RWPE2 (cell line): ENCODE data around the gene JCAD.
"Not testable (repeated sequence)": the region's sequence is repeated elsewhere in the genome, so short reads cannot be mapped to it uniquely, and the experiment has no call there.

Source experiments
- ATAC-seq: fragments of 200-7000 bp; cut with Tn5 transposase; 3 replicates; pipeline ENCODE4 v1.9.1; 2021; ENCODE audit warnings: low read depth
- DNase-seq: peaks from one replicate; pipeline ENCODE4 v3.0.0-alpha.2; 2020; ENCODE audit warnings: low spot score
- H3K27ac ChIP-seq: fragments of 450-650 bp; 2 replicates; pipeline ENCODE4 v1.5.1; 2017; ENCODE audit warnings: mild to moderate bottlenecking; ENCODE audit not compliant: poor library complexity, severe bottlenecking
- H3K27me3 ChIP-seq: fragments of 250-450 bp; sonication (Bioruptor Pico); 2 replicates; pipeline ENCODE4 v1.5.1; 2021; ENCODE audit warnings: mild to moderate bottlenecking, moderate library complexity; ENCODE audit not compliant: insufficient read depth, poor library complexity, severe bottlenecking
- H3K36me3 ChIP-seq: fragments of 250-450 bp; sonication (Bioruptor Pico); 2 replicates; pipeline ENCODE4 v1.5.1; 2020; ENCODE audit warnings: low read depth, mild to moderate bottlenecking, moderate library complexity
- H3K4me1 ChIP-seq: fragments of 250-450 bp; sonication (Bioruptor Pico); 2 replicates; pipeline ENCODE4 v1.5.1; 2021; ENCODE audit warnings: mild to moderate bottlenecking, moderate library complexity; ENCODE audit not compliant: insufficient read depth, poor library complexity, severe bottlenecking
- H3K4me3 ChIP-seq: fragments of 250-450 bp; sonication (Bioruptor Pico); 2 replicates; pipeline ENCODE4 v1.5.1; 2021; ENCODE audit warnings: mild to moderate bottlenecking, moderate library complexity; ENCODE audit not compliant: severe bottlenecking
- H3K9me3 ChIP-seq: fragments of 250-450 bp; sonication (Bioruptor Pico); 2 replicates; pipeline ENCODE4 v1.5.1; 2021; ENCODE audit warnings: mild to moderate bottlenecking, moderate library complexity; ENCODE audit not compliant: severe bottlenecking
- CTCF ChIP-seq: fragments of 450-650 bp; IDR thresholded peaks from one replicate; pipeline ENCODE4 v1.5.1; 2017; ENCODE audit warnings: mild to moderate bottlenecking, moderate library complexity; ENCODE audit not compliant: poor library complexity, severe bottlenecking

The JCAD gene

DNA sequence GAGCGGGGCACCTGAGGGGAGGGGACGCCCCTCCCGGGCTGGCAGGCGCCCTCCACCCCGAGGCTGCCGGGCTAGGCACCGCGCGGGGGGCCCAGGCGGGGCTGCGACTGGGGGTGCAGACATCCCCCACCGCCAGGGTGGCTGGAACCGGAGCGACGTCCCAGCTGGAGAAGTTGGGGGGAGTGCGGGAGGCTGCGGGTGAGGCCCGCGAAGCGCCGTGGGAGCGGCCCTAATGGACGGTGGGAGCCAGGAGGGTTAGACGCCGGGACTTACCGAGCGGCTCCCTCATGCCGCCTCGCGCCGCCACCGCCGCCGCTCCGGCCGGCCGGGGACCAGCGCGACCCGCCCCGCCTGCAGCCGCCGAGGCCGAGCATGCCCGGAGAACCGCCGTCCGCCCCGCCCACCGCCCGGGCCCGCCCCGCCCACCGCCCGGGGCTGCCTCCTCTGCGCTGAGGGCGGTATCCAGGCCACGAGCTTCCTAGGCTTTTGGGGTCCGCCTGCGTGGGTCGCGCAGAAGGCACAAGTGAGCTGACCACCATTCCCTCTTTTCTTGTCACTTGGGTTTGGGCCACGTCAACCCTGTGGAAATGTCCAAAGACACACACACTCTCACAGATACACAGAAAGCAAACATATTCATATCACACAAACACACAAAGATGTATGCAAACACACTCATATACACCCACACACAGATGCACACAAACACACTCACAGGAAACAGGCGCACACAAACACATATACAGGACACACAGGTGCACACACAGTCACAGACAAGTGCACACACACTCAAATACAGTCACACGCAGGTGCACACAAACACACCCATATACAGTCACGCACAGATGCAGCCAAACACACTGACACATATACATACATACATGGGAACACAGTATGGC is at the start of gene JCAD:
TSS of gene JCAD (minus strand) at position 378 of the 899 bp plus-strand sequence. CDS start 11,774 bp downstream, outside the sequence.
- peak within 1 kb of the TSS; percentile 69 for H3K4me3 ChIP-seq

GRCh38 chr10:30106987-30107386 is 47.6 kb upstream of the JCAD start:
- DNase-seq (no peak), ATAC-seq (no peak)
- no peak for TF ChIP-seq CTCF
- no peaks in the 10 kb centered on the region for H3K36me3 ChIP-seq
- H3K27me3 ChIP-seq, result no peaks in the 10 kb centered on the region
- no peaks in the 10 kb centered on the region for H3K9me3 ChIP-seq
- no peak overlapping the region for H3K27ac ChIP-seq
- H3K4me1 ChIP-seq, result no peaks in the 10 kb centered on the region
- H3K4me3 ChIP-seq, result no peak overlapping the region

More for the DNA sequence above, at the start of gene JCAD:
- Histone ChIP-seq H3K36me3 (no peaks in the 10 kb centered on the region), H3K27ac (no peak within 1 kb of the TSS), H3K9me3 (no peaks in the 10 kb centered on the region), H3K4me1 (peaks cover 5% of the 10 kb centered on the region), H3K27me3 (no peaks in the 10 kb centered on the region)
- TF ChIP-seq CTCF, result no peak
- DNase-seq (no peak), ATAC-seq (peak; percentile 84)

- Histone ChIP-seq H3K4me1 (peaks cover 14% of the 10 kb centered on the region), H3K36me3 (no peaks in the 10 kb centered on the region), H3K9me3 (no peaks in the 10 kb centered on the region), H3K4me3 (no peak overlapping the region), H3K27me3 (no peaks in the 10 kb centered on the region), H3K27ac (no peak overlapping the region)
- DNase-seq, result no peak
- ATAC-seq, result no peak
- TF ChIP-seq CTCF, result no peak
Measured at GRCh38 chr10:30103595-30104320, 44.4 kb upstream of the JCAD start.

DNA sequence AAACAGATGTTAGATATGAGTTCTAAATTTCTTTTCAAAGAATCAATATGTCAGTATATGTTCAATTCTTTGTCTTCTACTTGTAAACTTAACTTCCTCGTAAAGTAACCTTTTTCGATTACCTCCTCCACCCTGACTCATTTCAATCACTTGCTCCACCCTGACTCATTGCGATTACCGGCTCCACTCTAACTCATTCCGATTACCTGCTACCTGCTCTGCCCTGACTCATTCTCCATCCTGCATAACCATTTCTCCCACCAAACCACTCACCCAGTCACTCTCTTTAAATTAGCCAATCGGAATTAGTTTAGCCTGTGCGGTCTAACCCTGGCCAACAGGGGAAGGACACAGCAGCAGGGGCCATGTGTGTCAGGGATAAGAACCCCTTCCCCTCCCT is 40.3 kb upstream of the JCAD start:
- ATAC-seq (peak; percentile 82), DNase-seq (peak; percentile 74)
- not testable (repeated sequence) for H3K27me3 ChIP-seq, H3K4me3 ChIP-seq, H3K9me3 ChIP-seq, H3K36me3 ChIP-seq
- Histone ChIP-seq H3K27ac (peak overlapping the region; percentile 65), H3K4me1 (peaks cover 15% of the 10 kb centered on the region)

DNA sequence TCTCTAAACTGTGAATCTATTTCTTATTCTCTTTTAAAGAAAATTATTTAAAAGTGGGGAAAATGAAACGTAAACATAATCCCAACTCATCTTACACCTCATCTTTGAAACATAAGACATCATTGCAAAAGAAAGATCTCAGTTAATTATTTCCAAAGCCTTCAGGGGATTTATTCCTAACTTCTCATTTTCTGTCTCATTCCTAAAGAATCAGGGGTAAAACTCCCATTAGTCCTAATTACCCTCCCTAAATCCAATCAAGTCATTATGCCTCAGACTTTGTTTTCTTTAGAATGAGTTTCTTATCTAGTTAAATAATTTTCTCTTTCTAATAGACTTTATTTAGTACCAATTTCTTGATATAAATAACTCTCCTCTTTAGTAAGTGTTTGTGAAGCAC is 39.7 kb upstream of the JCAD start:
- H3K36me3 ChIP-seq, result no peaks in the 10 kb centered on the region
- TF ChIP-seq CTCF, result no peak
- no peaks in the 10 kb centered on the region for H3K27me3 ChIP-seq
- no peaks in the 10 kb centered on the region for H3K9me3 ChIP-seq
- peaks cover 15% of the 10 kb centered on the region for H3K4me1 ChIP-seq
- H3K4me3 ChIP-seq, result no peak overlapping the region
- ATAC-seq, result no peak
- no peak for DNase-seq
- H3K27ac ChIP-seq, result peak overlapping the region; percentile 65
